Upper lobe of left lung (tissue), 4 donors: ENCODE data around the gene MDN1.

Experiments
- CTCF ChIP-seq, 6 experiments: fragments of 450-650 bp in 4 of 6; fragments of 200-600 bp in 2 of 6; sonication (generic) in 2 of 6; IDR thresholded peaks; one replicate each; pipeline ENCODE4 v1.5.1; 2016 to 2019; ENCODE audit warnings: antibody characterized with exemption in 6 of 6
- EP300 ChIP-seq, 4 donors: sonication (generic); formaldehyde crosslinking; IDR thresholded peaks; one replicate each; pipeline ENCODE4 v1.5.1; 2017; ENCODE audit warnings: antibody characterized with exemption in 4 of 4, control low read depth in 2 of 4
- POLR2A ChIP-seq, 4 donors: fragments of 450-650 bp; IDR thresholded peaks; one replicate each; pipeline ENCODE4 v1.5.1; 2016 to 2017; ENCODE audit warnings: antibody characterized with exemption in 4 of 4, mild to moderate bottlenecking in 2 of 4
- POLR2AphosphoS5 ChIP-seq, 2 donors: sonication (generic); formaldehyde crosslinking; IDR thresholded peaks; one replicate each; pipeline ENCODE4 v1.5.1; 2017; ENCODE audit warnings: antibody characterized with exemption in 2 of 2

- TF ChIP-seq POLR2AphosphoS5 (IDR thresholded peaks at IDR 0.05) (no peak), CTCF (IDR thresholded peaks at IDR 0.05) (no peak), POLR2A (IDR thresholded peaks at IDR 0.05) (no peak), EP300 (IDR thresholded peaks at IDR 0.05) (no peak)
These were observed 34.8 kb downstream of the MDN1 start for GRCh38 chr6:89784838-89785237.
